GM18498 (cell line): ENCODE data around the gene UGGT1.

ENCODE experiments used
- ATAC-seq: cut with Tn5 transposase; IDR thresholded peaks from one replicate; pipeline ENCODE4 v1.9.1; 2021; ENCODE audit warnings: mild to moderate bottlenecking, moderate library complexity; ENCODE audit not compliant: unreplicated experiment

The UGGT1 gene

GRCh38 chr2:128109243-128109642 is 18.2 kb downstream of the UGGT1 start:
- no peak for ATAC-seq

DNA sequence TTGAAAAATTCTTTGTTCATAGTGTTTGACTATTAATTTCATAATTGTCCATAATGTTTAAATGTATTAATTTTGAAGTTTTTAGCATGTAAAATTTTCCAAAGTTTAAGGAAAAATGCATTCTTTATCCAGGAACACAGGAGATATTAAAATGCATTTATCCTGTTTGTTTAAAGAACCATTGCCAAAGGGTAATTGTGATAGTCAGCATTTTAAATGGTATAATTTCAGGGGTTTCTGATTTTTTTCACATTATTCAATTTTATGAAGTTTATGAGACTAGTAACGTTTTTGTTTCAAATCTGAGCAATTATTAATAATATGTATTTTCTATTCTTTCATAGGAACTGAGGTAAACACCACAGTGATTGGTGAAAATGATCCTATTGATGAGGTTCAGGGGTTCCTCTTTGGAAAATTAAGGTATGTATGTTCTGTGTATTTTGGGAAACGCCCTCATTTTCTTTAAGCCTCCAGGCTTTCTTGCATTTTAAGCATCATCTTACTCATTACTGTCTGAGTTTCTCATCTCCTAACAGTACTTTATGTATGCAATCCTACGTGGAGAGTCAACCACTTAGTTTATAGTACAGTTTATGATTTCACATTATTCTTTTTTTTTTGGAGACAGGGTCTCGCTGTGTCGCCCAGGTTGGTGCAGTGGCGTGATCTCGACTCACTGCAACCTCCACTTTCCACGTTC is 25.1 kb downstream of the UGGT1 start:
- no peak for ATAC-seq

DNA sequence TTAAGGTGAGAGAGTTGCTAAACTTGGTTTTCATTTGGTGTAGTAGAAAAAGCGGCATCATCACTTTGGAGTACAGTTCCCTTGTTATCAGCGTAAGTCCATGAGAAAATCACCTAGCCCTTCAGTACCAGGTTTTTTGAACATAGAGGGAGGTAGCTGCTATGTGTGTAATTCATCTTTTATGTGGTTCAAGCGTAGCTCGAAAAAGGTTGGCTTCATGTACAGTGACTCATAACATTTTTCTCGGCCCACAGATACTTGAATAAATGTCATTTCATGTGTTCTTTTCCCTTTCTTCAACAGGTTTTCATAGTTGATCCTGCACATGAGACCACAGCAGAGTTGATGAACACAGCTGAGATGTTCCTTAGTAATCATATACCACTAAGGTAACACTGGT is 43.6 kb downstream of the UGGT1 start:
- ATAC-seq, result no peak

GRCh38 chr2:128137094-128137616 is 46.2 kb downstream of the UGGT1 start:
- ATAC-seq, result no peak

GRCh38 chr2:128139624-128140023 is 48.6 kb downstream of the UGGT1 start:
- ATAC-seq, result no peak

GRCh38 chr2:128145651-128146050 is 54.7 kb downstream of the UGGT1 start:
- ATAC-seq, result no peak

GRCh38 chr2:128153786-128154185 is 62.8 kb downstream of the UGGT1 start:
- ATAC-seq, result no peak

DNA sequence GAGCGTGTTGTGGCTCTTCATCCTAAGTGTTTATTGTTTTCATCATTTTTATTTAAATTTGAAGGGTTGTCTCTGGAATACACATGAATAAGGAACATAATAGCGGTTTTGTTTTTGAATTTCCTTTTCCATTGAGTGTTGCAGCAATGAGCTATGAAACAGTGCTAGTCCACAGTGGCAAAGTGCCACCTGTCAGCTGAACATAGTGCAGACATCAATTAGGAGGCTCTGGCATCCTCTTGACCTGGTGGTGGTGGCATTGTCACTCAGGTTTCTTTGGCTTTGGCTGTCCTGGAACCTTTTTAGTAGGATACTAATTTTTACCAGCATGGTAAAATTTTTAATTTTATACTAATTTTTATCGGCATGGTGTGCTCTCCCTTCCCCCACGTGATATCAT is 63.2 kb downstream of the UGGT1 start:
- ATAC-seq, result no peak

DNA sequence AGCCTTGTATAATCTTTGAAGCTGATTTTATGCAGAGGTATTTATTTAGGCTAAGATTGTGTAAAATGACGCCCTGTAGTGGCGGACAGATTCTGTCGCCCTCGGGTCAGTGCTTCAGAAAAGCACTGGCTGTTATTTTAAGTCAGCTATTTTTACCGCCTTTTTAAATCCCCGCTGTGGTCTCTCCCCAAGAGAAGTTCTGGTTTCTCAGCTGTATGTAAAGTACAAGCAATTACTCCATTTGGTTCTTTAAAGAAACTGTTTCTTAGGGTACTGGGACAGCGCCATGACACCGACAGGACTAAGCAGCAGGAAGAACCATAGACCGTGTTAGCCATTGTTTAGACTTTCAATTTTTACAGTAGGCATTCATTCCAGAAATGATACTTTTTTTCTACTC is 65.0 kb downstream of the UGGT1 start:
- ATAC-seq, result no peak

DNA sequence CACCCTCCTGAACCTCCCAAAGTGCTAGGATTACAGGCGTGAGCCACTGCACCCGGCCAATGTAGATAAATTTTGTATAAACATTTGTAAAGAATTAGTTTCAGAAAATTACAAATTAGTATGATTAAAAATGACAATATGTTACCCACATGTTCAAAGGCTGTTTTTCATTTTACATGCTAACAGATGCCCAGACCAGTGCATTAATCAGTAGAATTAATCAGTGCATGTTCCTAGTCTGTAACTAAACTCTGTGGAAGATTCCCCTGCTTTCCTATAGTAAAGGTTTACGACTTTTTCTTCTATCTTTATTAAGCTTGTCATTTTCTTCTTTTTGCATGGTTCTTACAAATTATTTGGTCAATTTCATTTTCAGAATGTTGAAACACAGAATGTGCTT is 65.8 kb downstream of the UGGT1 start:
- ATAC-seq, result no peak

- ATAC-seq, result no peak
Measured at GRCh38 chr2:128157644-128158043, 66.6 kb downstream of the UGGT1 start.

- no peak for ATAC-seq
Measured at GRCh38 chr2:128158176-128158575, 67.2 kb downstream of the UGGT1 start.

- ATAC-seq, result no peak
Measured at GRCh38 chr2:128159437-128159836, 68.4 kb downstream of the UGGT1 start.

DNA sequence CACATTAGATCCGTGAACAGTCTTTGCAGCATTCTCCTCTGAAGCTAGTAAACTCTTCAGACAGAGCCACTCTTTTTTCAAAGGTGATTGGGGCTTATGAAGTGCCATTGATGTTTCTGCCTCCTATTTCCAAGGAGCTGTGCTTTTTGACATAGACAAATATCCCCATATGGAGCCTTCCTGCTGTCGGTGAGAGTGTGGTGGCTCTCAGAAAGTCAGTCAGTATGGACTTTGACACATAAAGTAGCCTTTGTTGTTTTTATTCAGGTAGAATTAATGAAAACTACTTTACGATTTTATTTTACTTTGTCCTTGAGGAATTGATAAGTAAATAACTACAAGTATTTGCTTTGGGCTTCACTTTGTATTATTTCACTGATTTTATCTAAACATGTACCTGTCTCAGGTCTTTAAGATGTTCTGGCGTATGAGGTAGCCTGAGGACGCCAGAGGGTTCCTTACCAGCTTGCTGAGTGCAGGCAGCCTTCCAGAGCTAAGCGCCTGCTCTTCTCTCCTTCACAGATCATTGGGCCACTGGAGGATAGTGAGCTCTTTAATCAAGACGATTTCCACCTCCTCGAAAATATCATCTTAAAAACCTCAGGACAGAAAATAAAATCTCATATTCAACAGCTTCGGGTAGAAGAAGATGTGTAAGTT is 69.7 kb downstream of the UGGT1 start:
- ATAC-seq, result no peak

- no peak for ATAC-seq
Measured at GRCh38 chr2:128162266-128162665, 71.3 kb downstream of the UGGT1 start.

DNA sequence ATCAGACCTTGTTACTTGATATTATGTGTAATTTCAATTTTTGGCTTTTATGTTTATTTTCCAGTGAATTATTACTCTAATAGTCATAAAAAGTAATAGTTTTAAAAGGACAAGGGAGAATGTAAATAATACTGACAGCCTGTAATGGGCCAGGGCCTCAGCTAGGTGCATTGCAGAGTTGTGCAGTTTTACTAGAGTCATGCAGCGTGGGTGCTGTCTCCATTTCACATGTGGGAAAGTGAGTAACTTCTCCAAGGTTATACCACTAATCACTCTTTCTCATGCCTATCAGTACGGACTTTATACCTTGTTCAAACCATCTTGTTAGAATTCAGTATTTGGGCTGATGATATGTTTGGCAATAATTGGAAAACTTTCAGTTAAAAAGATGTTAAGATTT is 73.3 kb downstream of the UGGT1 start:
- no peak for ATAC-seq

DNA sequence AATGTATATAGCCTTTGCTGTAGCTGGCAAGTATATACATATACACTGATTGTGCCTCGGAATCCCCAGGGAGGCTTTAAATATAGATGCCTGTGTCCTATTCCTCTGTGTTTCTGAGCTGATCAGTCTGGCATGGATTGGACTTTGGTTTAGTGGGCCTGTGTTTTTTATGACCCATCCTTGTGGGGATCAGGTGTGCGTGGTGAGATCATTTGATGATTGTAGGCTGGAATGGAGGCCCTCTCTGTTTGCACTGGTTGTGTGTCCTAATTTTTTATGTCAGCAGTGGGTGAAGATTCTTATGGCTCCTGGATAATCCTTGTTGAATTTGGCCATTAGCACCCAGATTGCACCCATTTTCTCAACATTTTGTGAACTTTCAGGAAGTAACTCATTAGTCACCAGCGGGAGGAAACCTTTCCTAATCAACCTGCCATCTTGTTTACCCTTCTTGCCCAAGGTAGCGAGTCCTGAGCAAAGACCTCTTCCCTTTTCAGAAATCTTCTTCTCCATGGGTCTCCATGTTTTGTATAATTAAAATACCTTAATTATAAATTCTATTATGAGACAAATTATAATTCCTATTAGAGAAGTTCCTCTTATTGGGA is 75.8 kb downstream of the UGGT1 start:
- ATAC-seq, result no peak

GRCh38 chr2:128169094-128169493 is 78.1 kb downstream of the UGGT1 start:
- ATAC-seq, result no peak

DNA sequence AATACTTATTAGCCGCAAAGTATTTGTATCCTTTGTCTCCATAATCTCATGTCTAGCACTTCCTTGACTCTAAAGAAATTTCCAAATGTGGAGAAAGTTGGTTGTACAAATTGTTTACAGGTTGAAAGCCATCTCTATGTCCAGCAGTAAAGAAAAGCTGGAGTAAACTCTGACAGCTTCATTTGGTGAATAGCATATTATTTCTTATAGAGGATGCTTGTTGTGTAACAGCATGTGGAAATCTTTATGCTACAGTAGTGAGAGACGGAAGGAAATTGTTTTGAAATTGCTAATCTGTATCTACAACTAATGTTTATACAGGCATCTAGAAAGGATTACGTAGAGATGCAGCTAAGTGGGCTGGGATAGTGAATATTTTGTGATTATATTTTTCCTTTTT is 78.5 kb downstream of the UGGT1 start:
- ATAC-seq, result no peak

DNA sequence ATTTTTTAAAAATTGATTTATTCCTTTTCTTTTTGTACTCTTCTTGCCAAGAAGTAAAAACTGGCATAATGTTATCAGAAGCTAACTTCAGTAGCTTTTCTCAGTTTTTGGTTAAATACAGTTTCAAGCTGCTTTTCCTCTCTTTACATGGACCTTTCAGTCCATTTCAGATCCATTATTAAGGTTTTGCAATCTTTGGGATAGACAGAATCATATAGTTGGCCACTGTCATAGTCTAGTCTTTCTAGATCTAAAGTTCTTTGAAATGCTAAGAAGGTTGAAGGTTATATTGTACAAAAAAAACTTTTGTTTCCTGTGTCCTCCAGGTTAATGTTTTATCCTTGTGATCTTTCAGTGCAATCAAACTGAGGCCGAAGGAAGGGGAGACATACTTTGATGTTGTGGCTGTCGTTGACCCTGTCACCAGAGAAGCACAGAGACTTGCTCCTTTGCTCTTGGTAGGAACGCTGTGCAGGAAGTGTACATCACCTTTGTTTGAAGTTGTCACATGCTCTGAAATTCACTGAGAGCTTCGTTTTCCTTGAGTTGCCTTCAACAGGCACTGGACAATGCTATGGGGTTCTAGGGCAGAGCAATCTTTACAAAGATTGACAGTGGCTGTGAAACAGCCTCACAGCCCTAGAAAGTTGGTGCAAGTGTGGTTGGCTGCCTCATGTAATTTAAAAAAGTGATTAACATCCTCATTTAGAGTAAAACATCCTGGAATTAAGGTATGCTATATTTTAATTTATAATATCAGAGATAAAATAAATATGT is 79.1 kb downstream of the UGGT1 start:
- ATAC-seq, result no peak

- ATAC-seq, result no peak
Measured at GRCh38 chr2:128170776-128171175, 79.8 kb downstream of the UGGT1 start.
